Astrocyte of the spinal cord (primary cell): ENCODE results near the gene RDH12.
"Not testable (repeated sequence)": the region's sequence is repeated elsewhere in the genome, so short reads cannot be mapped to it uniquely, and the experiment has no call there.

Experiments used
- DNase-seq: peaks from one replicate; pipeline ENCODE4 v3.0.0; 2011; ENCODE audit warnings: low read depth, low spot score
- H3K4me3 ChIP-seq: 2 replicates; pipeline ENCODE4 v1.5.1; 2011; ENCODE audit warnings: low read depth, mild to moderate bottlenecking, low read length, moderate library complexity
- CTCF ChIP-seq: IDR thresholded peaks from 2 replicates; pipeline ENCODE4 v1.5.1; 2012; ENCODE audit warnings: low read depth, mild to moderate bottlenecking, low read length, inconsistent platforms
- in situ Hi-C: cut with HindIII; loops from 2 replicates; pipeline ENCODE4 v1.10.0; 2017; ENCODE audit warnings: low sequenced_read_pairs

The RDH12 gene

GRCh38 chr14:67701492-67701891 lies at the start of gene RDH12:
RDH12 (plus strand) TSS chr14:67701886; CDS start chr14:67722643, 20,757 bp downstream.
- DNase-seq, in situ Hi-C loops, H3K4me3 ChIP-seq: not testable (repeated sequence)

- no peak for DNase-seq
- in situ Hi-C loops = no loop called here
- TF ChIP-seq CTCF = no peak
- H3K4me3 ChIP-seq = no peak overlapping the region
Observed at GRCh38 chr14:67652189-67652588, 49.5 kb upstream of the RDH12 start.

- in situ Hi-C loops = no loop called here
Observed at GRCh38 chr14:67653651-67654280, 47.9 kb upstream of the RDH12 start.

GRCh38 chr14:67663633-67664032 lies 38.1 kb upstream of the RDH12 start:
- no peak for TF ChIP-seq CTCF
- H3K4me3 ChIP-seq = no peak overlapping the region
- no peak for DNase-seq
- in situ Hi-C loops = no loop called here

More at GRCh38 chr14:67653651-67654280, 47.9 kb upstream of the RDH12 start:
- H3K4me3 ChIP-seq = no peak overlapping the region
- TF ChIP-seq CTCF = no peak
- DNase-seq = no peak

- peak; percentile 13 for DNase-seq
- TF ChIP-seq CTCF = no peak
- in situ Hi-C loops = no loop called here
- no peak overlapping the region for H3K4me3 ChIP-seq
Observed at GRCh38 chr14:67665868-67666267, 35.8 kb upstream of the RDH12 start.

- DNase-seq = peak; percentile 70
- H3K4me3 ChIP-seq = no peak overlapping the region
- peak; percentile 71 for TF ChIP-seq CTCF
- in situ Hi-C loops = no loop called here
Observed at GRCh38 chr14:67666750-67667449, 34.8 kb upstream of the RDH12 start.

- DNase-seq = no peak
- TF ChIP-seq CTCF = no peak
- H3K4me3 ChIP-seq = no peak overlapping the region
- in situ Hi-C loops = no loop called here
Observed at GRCh38 chr14:67668559-67668958, 33.1 kb upstream of the RDH12 start.
